ENCODE data around the gene TMEM115. TPM values are rescaled to one million over a fixed set of nuclear protein-coding genes. Genes with fewer than 3 reads are reported as not detected.
A peak's percentile ranks its signal among the peaks of the same experiment; 100 is the strongest.

The TMEM115 gene
- total and polyA plus RNA-seq, 2 of the 13 experiments (the other 11 are each of a cell fraction or from before 2014, with no cell fraction given), result 22.1 to 30.7 TPM

DNA sequence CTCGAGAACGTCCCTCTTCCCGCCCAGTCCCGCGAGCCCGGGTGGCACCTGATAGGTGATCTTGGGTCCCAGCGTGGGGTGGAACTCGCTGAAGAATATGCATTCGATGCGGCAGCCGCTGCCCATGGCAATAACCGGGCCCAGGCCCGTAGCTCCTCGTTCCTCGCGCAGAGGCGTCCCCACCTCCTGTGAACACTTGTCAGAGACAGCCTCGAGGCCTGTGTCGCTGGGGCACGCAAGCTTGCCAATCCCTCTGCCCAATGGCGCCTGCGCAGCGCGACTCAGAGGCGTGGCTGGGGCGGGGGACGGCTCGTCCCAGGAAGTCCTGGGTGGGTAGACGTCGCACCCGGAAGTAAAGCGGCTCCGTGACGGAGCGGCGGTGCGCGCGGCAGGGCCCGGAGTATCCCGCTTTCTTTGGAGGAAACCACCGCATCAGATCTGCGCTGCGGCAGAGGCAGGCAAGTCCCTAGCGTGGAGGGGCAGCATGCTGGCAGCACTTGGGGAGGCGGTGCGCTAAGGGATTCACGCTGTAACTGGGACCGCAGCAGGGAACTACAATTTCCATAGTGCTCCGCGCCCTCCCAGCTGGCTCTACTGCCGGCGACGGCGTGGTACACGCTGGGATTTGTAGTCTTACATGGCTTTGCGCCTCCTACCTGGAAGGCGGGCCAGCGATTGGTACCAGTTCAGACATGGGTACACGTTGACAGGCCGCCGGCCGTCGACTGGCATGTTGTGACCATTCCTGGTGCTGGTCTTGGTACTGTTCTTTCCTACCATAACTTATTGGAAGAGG, 8.6 kb downstream of the TMEM115 start, which contains the start of the genes CYB561D2 and NPRL2 (continued):
- TF ChIP-seq, protein P1, sequence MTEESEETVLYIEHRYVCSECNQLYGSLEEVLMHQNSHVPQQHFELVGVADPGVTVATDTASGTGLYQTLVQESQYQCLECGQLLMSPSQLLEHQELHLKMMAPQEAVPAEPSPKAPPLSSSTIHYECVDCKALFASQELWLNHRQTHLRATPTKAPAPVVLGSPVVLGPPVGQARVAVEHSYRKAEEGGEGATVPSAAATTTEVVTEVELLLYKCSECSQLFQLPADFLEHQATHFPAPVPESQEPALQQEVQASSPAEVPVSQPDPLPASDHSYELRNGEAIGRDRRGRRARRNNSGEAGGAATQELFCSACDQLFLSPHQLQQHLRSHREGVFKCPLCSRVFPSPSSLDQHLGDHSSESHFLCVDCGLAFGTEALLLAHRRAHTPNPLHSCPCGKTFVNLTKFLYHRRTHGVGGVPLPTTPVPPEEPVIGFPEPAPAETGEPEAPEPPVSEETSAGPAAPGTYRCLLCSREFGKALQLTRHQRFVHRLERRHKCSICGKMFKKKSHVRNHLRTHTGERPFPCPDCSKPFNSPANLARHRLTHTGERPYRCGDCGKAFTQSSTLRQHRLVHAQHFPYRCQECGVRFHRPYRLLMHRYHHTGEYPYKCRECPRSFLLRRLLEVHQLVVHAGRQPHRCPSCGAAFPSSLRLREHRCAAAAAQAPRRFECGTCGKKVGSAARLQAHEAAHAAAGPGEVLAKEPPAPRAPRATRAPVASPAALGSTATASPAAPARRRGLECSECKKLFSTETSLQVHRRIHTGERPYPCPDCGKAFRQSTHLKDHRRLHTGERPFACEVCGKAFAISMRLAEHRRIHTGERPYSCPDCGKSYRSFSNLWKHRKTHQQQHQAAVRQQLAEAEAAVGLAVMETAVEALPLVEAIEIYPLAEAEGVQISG (CRISPR knock-in tag; IDR thresholded peaks at IDR 0.05), result peak; percentile 93
- TF ChIP-seq MLLT10 (CRISPR knock-in tag; IDR thresholded peaks at IDR 0.05) (no peak), ZNF720 (CRISPR knock-in tag; IDR thresholded peaks at IDR 0.05) (0 out of 2 replicates have a peak, but pooled peaks have one; percentile 24), RBM22 (optimal IDR thresholded peaks at IDR 0.05; ENCODE audit: low read length) (no peak), ZNF143 (CRISPR knock-in tag; IDR thresholded peaks at IDR 0.05) (peak; percentile 100), ZNF607 (CRISPR knock-in tag; IDR thresholded peaks at IDR 0.05; ENCODE audit: borderline replicate concordance) (peak; percentile 99), ZNF703 (CRISPR knock-in tag; IDR thresholded peaks at IDR 0.05; ENCODE audit: borderline replicate concordance) (no peak), ZNF615 (CRISPR knock-in tag; IDR thresholded peaks at IDR 0.05; ENCODE audit: borderline replicate concordance) (peak; percentile 37; the same call in 1 of the 2 replicates), ZNF282 (IDR thresholded peaks at IDR 0.05; ENCODE audit: partially characterized antibody) (no peak), NFIC (IDR thresholded peaks at IDR 0.05; ENCODE audit: low read length) (no peak), ZNF780A (CRISPR knock-in tag; IDR thresholded peaks at IDR 0.05) (no peak), ZNF558 (CRISPR knock-in tag; IDR thresholded peaks at IDR 0.05; ENCODE audit: borderline replicate concordance) (peak; percentile 97), NFYB (CRISPR knock-in tag; IDR thresholded peaks at IDR 0.05) (peak; percentile 30)
- TF ChIP-seq, protein P2, sequence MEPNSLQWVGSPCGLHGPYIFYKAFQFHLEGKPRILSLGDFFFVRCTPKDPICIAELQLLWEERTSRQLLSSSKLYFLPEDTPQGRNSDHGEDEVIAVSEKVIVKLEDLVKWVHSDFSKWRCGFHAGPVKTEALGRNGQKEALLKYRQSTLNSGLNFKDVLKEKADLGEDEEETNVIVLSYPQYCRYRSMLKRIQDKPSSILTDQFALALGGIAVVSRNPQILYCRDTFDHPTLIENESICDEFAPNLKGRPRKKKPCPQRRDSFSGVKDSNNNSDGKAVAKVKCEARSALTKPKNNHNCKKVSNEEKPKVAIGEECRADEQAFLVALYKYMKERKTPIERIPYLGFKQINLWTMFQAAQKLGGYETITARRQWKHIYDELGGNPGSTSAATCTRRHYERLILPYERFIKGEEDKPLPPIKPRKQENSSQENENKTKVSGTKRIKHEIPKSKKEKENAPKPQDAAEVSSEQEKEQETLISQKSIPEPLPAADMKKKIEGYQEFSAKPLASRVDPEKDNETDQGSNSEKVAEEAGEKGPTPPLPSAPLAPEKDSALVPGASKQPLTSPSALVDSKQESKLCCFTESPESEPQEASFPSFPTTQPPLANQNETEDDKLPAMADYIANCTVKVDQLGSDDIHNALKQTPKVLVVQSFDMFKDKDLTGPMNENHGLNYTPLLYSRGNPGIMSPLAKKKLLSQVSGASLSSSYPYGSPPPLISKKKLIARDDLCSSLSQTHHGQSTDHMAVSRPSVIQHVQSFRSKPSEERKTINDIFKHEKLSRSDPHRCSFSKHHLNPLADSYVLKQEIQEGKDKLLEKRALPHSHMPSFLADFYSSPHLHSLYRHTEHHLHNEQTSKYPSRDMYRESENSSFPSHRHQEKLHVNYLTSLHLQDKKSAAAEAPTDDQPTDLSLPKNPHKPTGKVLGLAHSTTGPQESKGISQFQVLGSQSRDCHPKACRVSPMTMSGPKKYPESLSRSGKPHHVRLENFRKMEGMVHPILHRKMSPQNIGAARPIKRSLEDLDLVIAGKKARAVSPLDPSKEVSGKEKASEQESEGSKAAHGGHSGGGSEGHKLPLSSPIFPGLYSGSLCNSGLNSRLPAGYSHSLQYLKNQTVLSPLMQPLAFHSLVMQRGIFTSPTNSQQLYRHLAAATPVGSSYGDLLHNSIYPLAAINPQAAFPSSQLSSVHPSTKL (CRISPR knock-in tag; IDR thresholded peaks at IDR 0.05), result peak; percentile 54; the same call in 1 of the 2 replicates
- TF ChIP-seq, protein P3, sequence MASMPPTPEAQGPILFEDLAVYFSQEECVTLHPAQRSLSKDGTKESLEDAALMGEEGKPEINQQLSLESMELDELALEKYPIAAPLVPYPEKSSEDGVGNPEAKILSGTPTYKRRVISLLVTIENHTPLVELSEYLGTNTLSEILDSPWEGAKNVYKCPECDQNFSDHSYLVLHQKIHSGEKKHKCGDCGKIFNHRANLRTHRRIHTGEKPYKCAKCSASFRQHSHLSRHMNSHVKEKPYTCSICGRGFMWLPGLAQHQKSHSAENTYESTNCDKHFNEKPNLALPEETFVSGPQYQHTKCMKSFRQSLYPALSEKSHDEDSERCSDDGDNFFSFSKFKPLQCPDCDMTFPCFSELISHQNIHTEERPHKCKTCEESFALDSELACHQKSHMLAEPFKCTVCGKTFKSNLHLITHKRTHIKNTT (CRISPR knock-in tag; IDR thresholded peaks at IDR 0.05), result no peak
- TF ChIP-seq, protein P4, sequence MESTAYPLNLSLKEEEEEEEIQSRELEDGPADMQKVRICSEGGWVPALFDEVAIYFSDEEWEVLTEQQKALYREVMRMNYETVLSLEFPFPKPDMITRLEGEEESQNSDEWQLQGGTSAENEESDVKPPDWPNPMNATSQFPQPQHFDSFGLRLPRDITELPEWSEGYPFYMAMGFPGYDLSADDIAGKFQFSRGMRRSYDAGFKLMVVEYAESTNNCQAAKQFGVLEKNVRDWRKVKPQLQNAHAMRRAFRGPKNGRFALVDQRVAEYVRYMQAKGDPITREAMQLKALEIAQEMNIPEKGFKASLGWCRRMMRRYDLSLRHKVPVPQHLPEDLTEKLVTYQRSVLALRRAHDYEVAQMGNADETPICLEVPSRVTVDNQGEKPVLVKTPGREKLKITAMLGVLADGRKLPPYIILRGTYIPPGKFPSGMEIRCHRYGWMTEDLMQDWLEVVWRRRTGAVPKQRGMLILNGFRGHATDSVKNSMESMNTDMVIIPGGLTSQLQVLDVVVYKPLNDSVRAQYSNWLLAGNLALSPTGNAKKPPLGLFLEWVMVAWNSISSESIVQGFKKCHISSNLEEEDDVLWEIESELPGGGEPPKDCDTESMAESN (CRISPR knock-in tag; conservative IDR thresholded peaks at IDR 0.05), result peak; percentile 98

Data from HepG2 (cell line).